ENCODE measurements around the gene KIF21B.

KIF21B gene

DNA sequence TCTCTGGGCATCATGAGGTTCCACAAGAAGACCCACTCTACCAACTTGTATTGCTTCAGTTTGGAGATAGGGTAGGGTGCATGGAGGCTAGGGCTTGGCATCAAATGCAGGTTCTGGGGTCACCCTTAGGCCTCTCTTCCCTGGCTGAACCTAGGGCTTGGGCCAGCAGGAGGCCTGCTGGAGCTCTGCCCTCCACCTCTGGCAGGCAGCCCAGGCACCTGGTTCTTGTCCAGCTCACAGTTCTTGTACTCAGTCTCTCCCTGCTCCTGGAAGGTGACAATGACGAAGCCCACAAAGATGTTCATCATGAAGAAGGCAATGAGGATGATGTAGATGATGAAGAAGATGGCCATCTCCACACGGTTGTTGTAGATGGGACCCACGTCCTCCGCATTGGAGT, 37.5 kb upstream of the KIF21B start:
- Histone ChIP-seq H3K27me3 (ENCODE audit: insufficient read depth, low read length, poor library complexity) (peaks cover 4% of the 10 kb centered on the region), H3K27ac (ENCODE audit: low read length) (no peak overlapping the region), H3K9ac (ENCODE audit: low read depth, low read length) (no peak overlapping the region), H2AFZ (ENCODE audit: low read depth, low read length) (no peak overlapping the region), H3K36me3 (ENCODE audit: insufficient read depth, low read length) (no peaks in the 10 kb centered on the region), H3K4me3 (ENCODE audit: low read depth in 1 of 2, low read length in 2 of 2) (no peak overlapping the region), H4K20me1 (ENCODE audit: insufficient read depth, low read length) (no peaks in the 10 kb centered on the region), H3K4me2 (ENCODE audit: insufficient read depth, low read length) (no peak overlapping the region), H3K79me2 (ENCODE audit: insufficient read depth, low read length) (no peaks in the 10 kb centered on the region), H3K4me1 (ENCODE audit: insufficient read depth, low read length) (no peaks in the 10 kb centered on the region), H3K9me3 (ENCODE audit: insufficient read depth, low read length, severe bottlenecking) (no peaks in the 10 kb centered on the region)
- ATAC-seq (ENCODE audit: insufficient read depth, low read depth) (no peak), DNase-seq (no peak)
- TF ChIP-seq EZH2 (IDR thresholded peaks at IDR 0.05; ENCODE audit: borderline replicate concordance, low read depth, low read length, severe bottlenecking) = no peak
- TF ChIP-seq, protein P1, sequence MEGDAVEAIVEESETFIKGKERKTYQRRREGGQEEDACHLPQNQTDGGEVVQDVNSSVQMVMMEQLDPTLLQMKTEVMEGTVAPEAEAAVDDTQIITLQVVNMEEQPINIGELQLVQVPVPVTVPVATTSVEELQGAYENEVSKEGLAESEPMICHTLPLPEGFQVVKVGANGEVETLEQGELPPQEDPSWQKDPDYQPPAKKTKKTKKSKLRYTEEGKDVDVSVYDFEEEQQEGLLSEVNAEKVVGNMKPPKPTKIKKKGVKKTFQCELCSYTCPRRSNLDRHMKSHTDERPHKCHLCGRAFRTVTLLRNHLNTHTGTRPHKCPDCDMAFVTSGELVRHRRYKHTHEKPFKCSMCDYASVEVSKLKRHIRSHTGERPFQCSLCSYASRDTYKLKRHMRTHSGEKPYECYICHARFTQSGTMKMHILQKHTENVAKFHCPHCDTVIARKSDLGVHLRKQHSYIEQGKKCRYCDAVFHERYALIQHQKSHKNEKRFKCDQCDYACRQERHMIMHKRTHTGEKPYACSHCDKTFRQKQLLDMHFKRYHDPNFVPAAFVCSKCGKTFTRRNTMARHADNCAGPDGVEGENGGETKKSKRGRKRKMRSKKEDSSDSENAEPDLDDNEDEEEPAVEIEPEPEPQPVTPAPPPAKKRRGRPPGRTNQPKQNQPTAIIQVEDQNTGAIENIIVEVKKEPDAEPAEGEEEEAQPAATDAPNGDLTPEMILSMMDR (IDR thresholded peaks at IDR 0.05; ENCODE audit: borderline replicate concordance, extremely low read depth, low read length, poor library complexity, severe bottlenecking) = no peak

DNA sequence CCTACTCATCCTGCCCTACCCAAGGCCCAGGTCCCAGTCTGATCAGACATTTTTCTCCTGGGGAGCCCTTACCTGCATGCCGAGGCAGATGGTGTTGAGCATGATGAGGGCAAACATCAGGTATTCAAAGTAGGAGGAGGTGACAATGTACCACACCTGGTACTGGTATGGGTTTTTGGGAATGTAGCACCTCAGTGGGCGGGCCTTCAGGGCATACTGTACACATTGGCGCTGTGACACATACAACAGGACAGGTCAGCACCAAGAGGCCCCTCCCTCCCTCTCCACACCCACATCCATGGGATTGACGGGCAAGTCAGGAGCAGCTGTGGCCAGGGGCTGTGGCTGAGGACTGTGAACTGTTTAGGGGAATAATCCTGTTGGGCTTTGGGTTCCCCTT, 37.1 kb upstream of the KIF21B start:
- no peak overlapping the region for H2AFZ ChIP-seq (ENCODE audit: low read depth, low read length)
- H3K79me2 ChIP-seq (ENCODE audit: insufficient read depth, low read length) = no peaks in the 10 kb centered on the region
- peaks cover 4% of the 10 kb centered on the region for H3K27me3 ChIP-seq (ENCODE audit: insufficient read depth, low read length, poor library complexity)
- H3K4me1 ChIP-seq (ENCODE audit: insufficient read depth, low read length) = no peaks in the 10 kb centered on the region
- TF ChIP-seq EZH2 (IDR thresholded peaks at IDR 0.05; ENCODE audit: borderline replicate concordance, low read depth, low read length, severe bottlenecking) = no peak
- TF ChIP-seq, protein P1 (IDR thresholded peaks at IDR 0.05; ENCODE audit: borderline replicate concordance, extremely low read depth, low read length, poor library complexity, severe bottlenecking) = no peak
- H3K4me3 ChIP-seq (ENCODE audit: low read depth in 1 of 2, low read length in 2 of 2) = no peak overlapping the region
- no peak for ATAC-seq (ENCODE audit: insufficient read depth, low read depth)
- no peak overlapping the region for H3K9ac ChIP-seq (ENCODE audit: low read depth, low read length)
- H3K27ac ChIP-seq (ENCODE audit: low read length) = no peak overlapping the region
- H4K20me1 ChIP-seq (ENCODE audit: insufficient read depth, low read length) = no peaks in the 10 kb centered on the region
- no peak overlapping the region for H3K4me2 ChIP-seq (ENCODE audit: insufficient read depth, low read length)
- DNase-seq = no peak
- H3K36me3 ChIP-seq (ENCODE audit: insufficient read depth, low read length) = no peaks in the 10 kb centered on the region
- no peaks in the 10 kb centered on the region for H3K9me3 ChIP-seq (ENCODE audit: insufficient read depth, low read length, severe bottlenecking)

DNA sequence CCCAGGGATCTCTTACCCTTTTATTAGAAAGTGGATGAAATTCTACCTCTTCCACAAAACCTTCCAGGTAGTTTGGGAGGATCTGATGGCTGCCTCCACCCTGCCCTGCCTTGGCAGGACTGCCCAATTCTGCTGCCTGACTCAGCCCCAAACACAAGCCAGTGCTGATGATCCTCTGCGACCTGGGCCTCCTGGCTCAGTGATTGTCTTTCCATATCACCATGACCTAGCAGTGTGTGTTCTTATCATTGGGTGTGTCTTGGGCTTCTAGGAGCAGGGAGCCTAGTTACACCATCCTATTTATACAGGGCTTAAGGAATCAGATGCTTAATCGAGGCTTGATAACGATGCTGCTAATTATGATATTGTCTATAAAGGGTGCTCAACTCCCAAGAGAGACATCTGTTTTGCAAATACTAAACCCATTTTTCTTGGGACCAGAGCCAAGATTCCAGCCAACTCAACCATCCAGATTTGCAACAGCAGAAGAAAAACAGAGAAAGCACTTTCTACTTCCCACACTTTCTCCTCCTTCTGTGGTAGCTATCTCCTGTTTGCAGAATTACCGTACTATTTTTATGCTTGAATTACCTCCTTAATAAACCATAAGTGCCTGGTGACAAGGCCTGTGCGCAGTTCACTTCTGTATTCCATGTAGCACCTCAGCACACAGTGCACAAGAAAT, 36.5 kb upstream of the KIF21B start:
- no peaks in the 10 kb centered on the region for H3K79me2 ChIP-seq (ENCODE audit: insufficient read depth, low read length)
- no peaks in the 10 kb centered on the region for H3K36me3 ChIP-seq (ENCODE audit: insufficient read depth, low read length)
- no peak overlapping the region for H3K4me3 ChIP-seq (ENCODE audit: low read depth in 1 of 2, low read length in 2 of 2)
- ATAC-seq (ENCODE audit: insufficient read depth, low read depth) = no peak
- peaks cover 7% of the 10 kb centered on the region for H3K27me3 ChIP-seq (ENCODE audit: insufficient read depth, low read length, poor library complexity)
- no peak overlapping the region for H3K4me2 ChIP-seq (ENCODE audit: insufficient read depth, low read length)
- H4K20me1 ChIP-seq (ENCODE audit: insufficient read depth, low read length) = no peaks in the 10 kb centered on the region; the same call in 1 of the 2 replicates
- H3K27ac ChIP-seq (ENCODE audit: low read length) = no peak overlapping the region
- no peaks in the 10 kb centered on the region for H3K9me3 ChIP-seq (ENCODE audit: insufficient read depth, low read length, severe bottlenecking)
- H3K4me1 ChIP-seq (ENCODE audit: insufficient read depth, low read length) = no peaks in the 10 kb centered on the region
- no peak overlapping the region for H3K9ac ChIP-seq (ENCODE audit: low read depth, low read length)
- DNase-seq = no peak
- TF ChIP-seq, protein P1 (IDR thresholded peaks at IDR 0.05; ENCODE audit: borderline replicate concordance, extremely low read depth, low read length, poor library complexity, severe bottlenecking) = no peak
- no peak overlapping the region for H2AFZ ChIP-seq (ENCODE audit: low read depth, low read length)

Measured in DND-41 (cell line).